WTC11 (cell line): Measurements from ENCODE around the gene PRSS33.

Source experiments
- CREB1 ChIP-seq: sonication (generic); formaldehyde crosslinking; IDR thresholded peaks from 2 replicates; pipeline ENCODE4 v1.8.0; 2023; ENCODE audit warnings: mild to moderate bottlenecking, missing genetic modification reagents
- ETV6 ChIP-seq: sonication (generic); formaldehyde crosslinking; IDR thresholded peaks from 2 replicates; pipeline ENCODE4 v1.8.1; 2022; ENCODE audit warnings: mild to moderate bottlenecking, missing genetic modification reagents
- GRHL2 ChIP-seq: fragments of 250-450 bp; sonication (Bioruptor Pico); IDR thresholded peaks from 2 replicates; pipeline ENCODE4 v1.8.0; 2022; ENCODE audit warnings: mild to moderate bottlenecking, moderate library complexity; ENCODE audit not compliant: insufficient replicate concordance, severe bottlenecking
- JUN ChIP-seq: sonication (generic); formaldehyde crosslinking; IDR thresholded peaks from 2 replicates; pipeline ENCODE4 v1.8.0; 2023; ENCODE audit warnings: mild to moderate bottlenecking, missing genetic modification reagents
- MYBL2 ChIP-seq: sonication (generic); formaldehyde crosslinking; IDR thresholded peaks from 2 replicates; pipeline ENCODE4 v1.8.1; 2023; ENCODE audit warnings: mild to moderate bottlenecking, moderate library complexity, missing genetic modification reagents
- SMAD3 ChIP-seq: sonication (generic); formaldehyde crosslinking; IDR thresholded peaks from 2 replicates; pipeline ENCODE4 v1.8.0; 2022; ENCODE audit warnings: missing genetic modification reagents, mild to moderate bottlenecking, borderline replicate concordance
- ZNF138 ChIP-seq: sonication (generic); formaldehyde crosslinking; conservative IDR thresholded peaks from 2 replicates; pipeline ENCODE4 v1.8.1; 2022; ENCODE audit warnings: mild to moderate bottlenecking, moderate library complexity, missing genetic modification reagents
- TF ChIP-seq, protein P1 (sequence below): fragments of 200-600 bp; IDR thresholded peaks from 2 replicates; pipeline ENCODE4 v1.8.0; 2022; ENCODE audit warnings: antibody characterized with exemption
- TF ChIP-seq, protein P2 (sequence below): sonication (generic); formaldehyde crosslinking; IDR thresholded peaks from 2 replicates; pipeline ENCODE4 v1.8.1; 2022; ENCODE audit warnings: low read depth, mild to moderate bottlenecking, moderate library complexity, missing genetic modification reagents, borderline replicate concordance
- TF ChIP-seq, protein P3 (sequence below): sonication (generic); formaldehyde crosslinking; IDR thresholded peaks from 2 replicates; pipeline ENCODE4 v1.8.1; 2023; ENCODE audit warnings: mild to moderate bottlenecking, moderate library complexity, missing genetic modification reagents

DNA sequence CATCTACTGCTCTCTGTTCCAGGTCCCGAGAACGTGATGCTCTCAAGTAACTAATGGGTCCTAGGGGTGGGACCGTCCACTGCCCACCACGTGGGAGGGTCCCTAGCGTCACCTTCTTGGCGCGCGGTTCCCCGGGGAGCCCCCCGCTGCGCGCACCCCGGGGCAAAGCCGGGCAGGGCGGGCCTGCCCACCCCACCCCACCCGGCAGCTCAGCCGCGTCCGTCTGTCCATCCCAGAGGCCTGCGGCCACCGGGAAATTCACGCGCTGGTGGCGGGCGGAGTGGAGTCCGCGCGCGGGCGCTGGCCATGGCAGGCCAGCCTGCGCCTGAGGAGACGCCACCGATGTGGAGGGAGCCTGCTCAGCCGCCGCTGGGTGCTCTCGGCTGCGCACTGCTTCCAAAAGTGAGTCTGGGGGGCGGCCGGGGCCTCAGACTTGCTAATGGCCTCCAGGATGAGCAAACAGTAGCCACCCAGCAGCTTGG, 11.4 kb upstream of the PRSS33 start:
- TF ChIP-seq, protein P1, sequence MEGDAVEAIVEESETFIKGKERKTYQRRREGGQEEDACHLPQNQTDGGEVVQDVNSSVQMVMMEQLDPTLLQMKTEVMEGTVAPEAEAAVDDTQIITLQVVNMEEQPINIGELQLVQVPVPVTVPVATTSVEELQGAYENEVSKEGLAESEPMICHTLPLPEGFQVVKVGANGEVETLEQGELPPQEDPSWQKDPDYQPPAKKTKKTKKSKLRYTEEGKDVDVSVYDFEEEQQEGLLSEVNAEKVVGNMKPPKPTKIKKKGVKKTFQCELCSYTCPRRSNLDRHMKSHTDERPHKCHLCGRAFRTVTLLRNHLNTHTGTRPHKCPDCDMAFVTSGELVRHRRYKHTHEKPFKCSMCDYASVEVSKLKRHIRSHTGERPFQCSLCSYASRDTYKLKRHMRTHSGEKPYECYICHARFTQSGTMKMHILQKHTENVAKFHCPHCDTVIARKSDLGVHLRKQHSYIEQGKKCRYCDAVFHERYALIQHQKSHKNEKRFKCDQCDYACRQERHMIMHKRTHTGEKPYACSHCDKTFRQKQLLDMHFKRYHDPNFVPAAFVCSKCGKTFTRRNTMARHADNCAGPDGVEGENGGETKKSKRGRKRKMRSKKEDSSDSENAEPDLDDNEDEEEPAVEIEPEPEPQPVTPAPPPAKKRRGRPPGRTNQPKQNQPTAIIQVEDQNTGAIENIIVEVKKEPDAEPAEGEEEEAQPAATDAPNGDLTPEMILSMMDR, result no peak
- no peak for TF ChIP-seq GRHL2 (CRISPR knock-in tag)
- no peak for TF ChIP-seq CREB1
- TF ChIP-seq, protein P2, sequence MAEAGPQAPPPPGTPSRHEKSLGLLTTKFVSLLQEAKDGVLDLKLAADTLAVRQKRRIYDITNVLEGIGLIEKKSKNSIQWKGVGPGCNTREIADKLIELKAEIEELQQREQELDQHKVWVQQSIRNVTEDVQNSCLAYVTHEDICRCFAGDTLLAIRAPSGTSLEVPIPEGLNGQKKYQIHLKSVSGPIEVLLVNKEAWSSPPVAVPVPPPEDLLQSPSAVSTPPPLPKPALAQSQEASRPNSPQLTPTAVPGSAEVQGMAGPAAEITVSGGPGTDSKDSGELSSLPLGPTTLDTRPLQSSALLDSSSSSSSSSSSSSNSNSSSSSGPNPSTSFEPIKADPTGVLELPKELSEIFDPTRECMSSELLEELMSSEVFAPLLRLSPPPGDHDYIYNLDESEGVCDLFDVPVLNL, result no peak
- TF ChIP-seq SMAD3 (CRISPR knock-in tag), result no peak
- no peak for TF ChIP-seq ETV6 (CRISPR knock-in tag)
- TF ChIP-seq, protein P3, sequence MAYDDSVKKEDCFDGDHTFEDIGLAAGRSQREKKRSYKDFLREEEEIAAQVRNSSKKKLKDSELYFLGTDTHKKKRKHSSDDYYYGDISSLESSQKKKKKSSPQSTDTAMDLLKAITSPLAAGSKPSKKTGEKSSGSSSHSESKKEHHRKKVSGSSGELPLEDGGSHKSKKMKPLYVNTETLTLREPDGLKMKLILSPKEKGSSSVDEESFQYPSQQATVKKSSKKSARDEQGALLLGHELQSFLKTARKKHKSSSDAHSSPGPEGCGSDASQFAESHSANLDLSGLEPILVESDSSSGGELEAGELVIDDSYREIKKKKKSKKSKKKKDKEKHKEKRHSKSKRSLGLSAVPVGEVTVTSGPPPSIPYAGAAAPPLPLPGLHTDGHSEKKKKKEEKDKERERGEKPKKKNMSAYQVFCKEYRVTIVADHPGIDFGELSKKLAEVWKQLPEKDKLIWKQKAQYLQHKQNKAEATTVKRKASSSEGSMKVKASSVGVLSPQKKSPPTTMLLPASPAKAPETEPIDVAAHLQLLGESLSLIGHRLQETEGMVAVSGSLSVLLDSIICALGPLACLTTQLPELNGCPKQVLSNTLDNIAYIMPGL (CRISPR knock-in tag), result no peak
- TF ChIP-seq JUN (CRISPR knock-in tag), result no peak
- TF ChIP-seq MYBL2 (CRISPR knock-in tag), result no peak
- TF ChIP-seq ZNF138 (CRISPR knock-in tag), result no peak
